Endodermal cell (in vitro differentiated cells): ENCODE data around the gene IQCF6. TPM values are rescaled to one million over a fixed set of nuclear protein-coding genes. Genes with fewer than 3 reads are reported as not detected.
"Not testable (repeated sequence)": the region's sequence is repeated elsewhere in the genome, so short reads cannot be mapped to it uniquely, and the experiment has no call there.

ENCODE experiments used
- DNase-seq: peaks from one replicate; pipeline ENCODE4 v3.0.0-alpha.2; 2017
- H3K27ac ChIP-seq: 2 replicates; pipeline ENCODE4 v1.5.1; 2013; ENCODE audit warnings: mild to moderate bottlenecking, low read depth, low read length, moderate library complexity
- H3K27me3 ChIP-seq: 2 replicates; pipeline ENCODE4 v1.6.1; 2013; ENCODE audit warnings: mild to moderate bottlenecking, low read length, moderate library complexity; ENCODE audit not compliant: insufficient read depth, control insufficient read depth, poor library complexity, severe bottlenecking
- H3K36me3 ChIP-seq: 2 replicates; pipeline ENCODE4 v1.7.0; 2013; ENCODE audit warnings: mild to moderate bottlenecking, low read length, moderate library complexity; ENCODE audit not compliant: control insufficient read depth, insufficient read depth
- H3K4me1 ChIP-seq: one replicate; pipeline ENCODE4 v1.7.0; 2013; ENCODE audit warnings: low read length; ENCODE audit not compliant: control insufficient read depth, insufficient read depth
- H3K4me3 ChIP-seq: 2 replicates; pipeline ENCODE4 v1.5.1; 2013; ENCODE audit warnings: mild to moderate bottlenecking, low read length, moderate library complexity
- H3K9ac ChIP-seq: 2 replicates; pipeline ENCODE4 v1.6.1; 2013; ENCODE audit warnings: mild to moderate bottlenecking, low read length, moderate library complexity; ENCODE audit not compliant: poor library complexity, severe bottlenecking; ENCODE audit errors: extremely low read depth
- H3K9me3 ChIP-seq: 2 replicates; pipeline ENCODE4 v1.6.1; 2013; ENCODE audit warnings: mild to moderate bottlenecking, low read length, moderate library complexity; ENCODE audit not compliant: control insufficient read depth
- H3K27ac Mint-ChIP-seq: 2 replicates; pipeline ENCODE4 v1.8.0; 2020; ENCODE audit warnings: mixed read lengths
- H3K27me3 Mint-ChIP-seq: 2 replicates; pipeline ENCODE4 v1.8.0; 2021; ENCODE audit warnings: mild to moderate bottlenecking, mixed read lengths; ENCODE audit not compliant: insufficient read depth
- H3K36me3 Mint-ChIP-seq: 2 replicates; pipeline ENCODE4 v1.8.0; 2020; ENCODE audit warnings: low read depth, mixed read lengths
- H3K4me1 Mint-ChIP-seq: 2 replicates; pipeline ENCODE4 v1.8.0; 2020; ENCODE audit warnings: mixed read lengths
- H3K4me3 Mint-ChIP-seq: 2 replicates; pipeline ENCODE4 v1.8.0; 2020; ENCODE audit warnings: mild to moderate bottlenecking, moderate library complexity, mixed read lengths
- H3K9me3 Mint-ChIP-seq: 2 replicates; pipeline ENCODE4 v1.8.0; 2020; ENCODE audit warnings: mild to moderate bottlenecking, mixed read lengths
- WGBS, 2 experiments: methylation state at CpG; one replicate each; pipeline versions ENCODE4 v1.1.5 to v1.1.7; 2013; ENCODE audit warnings: missing lambda C conversion rate in 2 of 2, mixed read lengths in 1 of 2; ENCODE audit not compliant: insufficient coverage in 1 of 2, insufficient read length in 1 of 2; 5-methylcytosine and 5-hydroxymethylcytosine counted together
- total RNA-seq, 2 donors: library from RNA; stranded (reverse); fragmentation: NEBNext Ultra II Directional in 1 of 2; extraction: Animal tissue kit (Norgen Biotek cat#: 25700) in 1 of 2; gene quantifications; 2 replicates in 1 of 2; 3 replicates in 1 of 2; pipeline ENCODE4 v1.2.1, GENCODE V29; 2021
- TF ChIP-seq, protein P1 (sequence below): fragments of 200-600 bp; sonication (generic); conservative IDR thresholded peaks from 2 replicates; pipeline ENCODE4 v1.5.0; 2021; ENCODE audit warnings: antibody characterized with exemption, mild to moderate bottlenecking

Gene IQCF6
- total RNA-seq, 2 donors from 2014 or later, result not detected

- H3K27me3 ChIP-seq, result no peaks in the 10 kb centered on the region
- H3K9ac ChIP-seq, result no peak overlapping the region
- no peaks in the 10 kb centered on the region for H3K27me3 Mint-ChIP-seq
- H3K27ac Mint-ChIP-seq, result no peak overlapping the region
- H3K4me3 Mint-ChIP-seq, result no peak overlapping the region
- H3K9me3 Mint-ChIP-seq, result peaks cover 62% of the 10 kb centered on the region
- H3K36me3 Mint-ChIP-seq, result no peaks in the 10 kb centered on the region
- TF ChIP-seq, protein P1, sequence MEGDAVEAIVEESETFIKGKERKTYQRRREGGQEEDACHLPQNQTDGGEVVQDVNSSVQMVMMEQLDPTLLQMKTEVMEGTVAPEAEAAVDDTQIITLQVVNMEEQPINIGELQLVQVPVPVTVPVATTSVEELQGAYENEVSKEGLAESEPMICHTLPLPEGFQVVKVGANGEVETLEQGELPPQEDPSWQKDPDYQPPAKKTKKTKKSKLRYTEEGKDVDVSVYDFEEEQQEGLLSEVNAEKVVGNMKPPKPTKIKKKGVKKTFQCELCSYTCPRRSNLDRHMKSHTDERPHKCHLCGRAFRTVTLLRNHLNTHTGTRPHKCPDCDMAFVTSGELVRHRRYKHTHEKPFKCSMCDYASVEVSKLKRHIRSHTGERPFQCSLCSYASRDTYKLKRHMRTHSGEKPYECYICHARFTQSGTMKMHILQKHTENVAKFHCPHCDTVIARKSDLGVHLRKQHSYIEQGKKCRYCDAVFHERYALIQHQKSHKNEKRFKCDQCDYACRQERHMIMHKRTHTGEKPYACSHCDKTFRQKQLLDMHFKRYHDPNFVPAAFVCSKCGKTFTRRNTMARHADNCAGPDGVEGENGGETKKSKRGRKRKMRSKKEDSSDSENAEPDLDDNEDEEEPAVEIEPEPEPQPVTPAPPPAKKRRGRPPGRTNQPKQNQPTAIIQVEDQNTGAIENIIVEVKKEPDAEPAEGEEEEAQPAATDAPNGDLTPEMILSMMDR, result no peak
- peaks cover 3% of the 10 kb centered on the region for H3K4me1 ChIP-seq
- H3K4me1 Mint-ChIP-seq, result peaks cover 14% of the 10 kb centered on the region
- no peak overlapping the region for H3K4me3 ChIP-seq
- H3K27ac ChIP-seq, result no peak overlapping the region
- DNase-seq, result no peak
- H3K9me3 ChIP-seq, result peaks cover 42% of the 10 kb centered on the region
- H3K36me3 ChIP-seq, result no peaks in the 10 kb centered on the region
These were observed 31.2 kb downstream of the IQCF6 start for GRCh38 chr3:51747840-51748239.

- not testable (repeated sequence) for H3K36me3 Mint-ChIP-seq, H3K4me3 ChIP-seq
- 71 to 92% methylated on average over 3 to 4 of the region's 4 CpGs for WGBS, 2 experiments
These were observed 36.1 kb downstream of the IQCF6 start for GRCh38 chr3:51742978-51743377.

GRCh38 chr3:51742320-51742719 lies 36.7 kb downstream of the IQCF6 start:
- not testable (repeated sequence) for H3K4me3 Mint-ChIP-seq, H3K36me3 Mint-ChIP-seq, H3K4me1 Mint-ChIP-seq

More at GRCh38 chr3:51742978-51743377, 36.1 kb downstream of the IQCF6 start:
- H3K27me3 Mint-ChIP-seq, H3K4me3 Mint-ChIP-seq, H3K4me1 ChIP-seq, H3K4me1 Mint-ChIP-seq, H3K36me3 ChIP-seq, H3K27me3 ChIP-seq, H3K27ac Mint-ChIP-seq, H3K9ac ChIP-seq, H3K27ac ChIP-seq, DNase-seq: not testable (repeated sequence)
- peaks cover 37% of the 10 kb centered on the region for H3K9me3 Mint-ChIP-seq
- H3K9me3 ChIP-seq, result peaks cover 17% of the 10 kb centered on the region

DNA sequence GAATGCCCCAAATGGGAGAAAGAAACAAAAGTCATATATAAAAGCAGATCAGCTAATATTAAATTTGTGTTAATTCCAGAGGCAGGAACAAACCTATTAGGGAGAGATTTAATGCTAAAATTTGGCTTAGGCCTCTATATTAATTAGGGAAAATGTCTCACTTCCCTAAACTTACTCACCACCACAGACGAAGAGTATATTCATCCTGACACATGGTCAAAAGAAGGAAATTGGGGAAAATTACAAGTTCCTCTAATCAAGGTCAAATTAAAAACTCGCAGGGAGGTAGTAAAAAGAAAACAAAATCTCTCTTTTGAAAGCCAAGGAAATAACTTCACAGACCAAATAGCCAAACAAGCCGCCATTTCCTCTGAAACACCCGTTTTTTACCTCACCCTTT lies 39.9 kb downstream of the IQCF6 start:
- H3K9me3 ChIP-seq, result peaks cover under 1% of the 10 kb centered on the region
- H3K4me1 ChIP-seq, result peaks cover 6% of the 10 kb centered on the region
- TF ChIP-seq, protein P1, result no peak
- H3K4me3 Mint-ChIP-seq, result no peak overlapping the region
- no peaks in the 10 kb centered on the region for H3K36me3 ChIP-seq
- H3K4me3 ChIP-seq, result no peak overlapping the region
- DNase-seq, result no peak
- no peaks in the 10 kb centered on the region for H3K36me3 Mint-ChIP-seq
- H3K27ac Mint-ChIP-seq, result no peak overlapping the region
- H3K27me3 Mint-ChIP-seq, result peaks cover 3% of the 10 kb centered on the region
- H3K9me3 Mint-ChIP-seq, result peaks cover 7% of the 10 kb centered on the region
- H3K4me1 Mint-ChIP-seq, result peaks cover 11% of the 10 kb centered on the region
- H3K27ac ChIP-seq, result no peak overlapping the region
- no peaks in the 10 kb centered on the region for H3K27me3 ChIP-seq
- no peak overlapping the region for H3K9ac ChIP-seq
- 86 to 88% methylated on average over 1 to 4 of the region's 4 CpGs for WGBS, 2 experiments

More at GRCh38 chr3:51742320-51742719, 36.7 kb downstream of the IQCF6 start:
- H3K9me3 Mint-ChIP-seq, result peaks cover 31% of the 10 kb centered on the region
- peaks cover 11% of the 10 kb centered on the region for H3K9me3 ChIP-seq
- H3K4me1 ChIP-seq, H3K36me3 ChIP-seq, H3K4me3 ChIP-seq, H3K27me3 Mint-ChIP-seq, H3K27ac Mint-ChIP-seq, H3K27me3 ChIP-seq, H3K9ac ChIP-seq, DNase-seq, H3K27ac ChIP-seq: not testable (repeated sequence)
- 93 to 96% methylated on average over 3 of the region's 3 CpGs for WGBS, 2 experiments
